CD1c-positive myeloid dendritic cell (primary cell): ENCODE results near the gene DMP1.

ENCODE experiments used
- DNase-seq: peaks from one replicate; pipeline ENCODE4 v3.0.0-alpha.2; 2016; ENCODE audit errors: extremely low spot score

The DMP1 gene

GRCh38 chr4:87649980-87650379 is at the start of gene DMP1:
DMP1 (plus strand) TSS chr4:87650280; CDS start chr4:87656493, 6,213 bp downstream.
- no peak for DNase-seq

- peak; percentile 38 for DNase-seq
Measured at GRCh38 chr4:87601361-87601760, 48.7 kb upstream of the DMP1 start.

DNA sequence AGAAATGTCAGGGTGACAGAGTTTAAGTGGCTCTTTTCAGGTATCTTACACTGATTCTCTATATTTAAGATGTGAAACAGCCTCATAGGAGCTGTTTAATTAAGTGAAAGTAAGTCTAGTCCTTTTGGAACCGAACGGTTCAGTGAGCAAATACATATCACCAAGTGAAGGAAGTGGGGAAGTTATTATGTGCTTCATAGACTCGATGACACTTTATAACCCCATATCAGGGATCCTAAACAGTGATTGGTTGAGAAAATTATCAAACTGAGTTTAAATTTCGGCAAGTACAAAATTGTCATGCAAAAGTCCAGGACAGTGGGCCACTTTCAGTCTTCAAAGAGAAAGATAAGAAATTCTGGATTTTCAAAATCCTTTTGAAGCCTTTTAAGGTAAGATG is 41.9 kb upstream of the DMP1 start, which contains the start of gene DSPP:
DSPP (plus strand) TSS at position 301 of the 400 bp plus-strand sequence. CDS start 2,380 bp downstream, outside the sequence.
- DNase-seq, result no peak

GRCh38 chr4:87614292-87614890 is 35.7 kb upstream of the DMP1 start:
- no peak for DNase-seq

- DNase-seq, result no peak
Measured at GRCh38 chr4:87616268-87616667, 33.8 kb upstream of the DMP1 start.

DNA sequence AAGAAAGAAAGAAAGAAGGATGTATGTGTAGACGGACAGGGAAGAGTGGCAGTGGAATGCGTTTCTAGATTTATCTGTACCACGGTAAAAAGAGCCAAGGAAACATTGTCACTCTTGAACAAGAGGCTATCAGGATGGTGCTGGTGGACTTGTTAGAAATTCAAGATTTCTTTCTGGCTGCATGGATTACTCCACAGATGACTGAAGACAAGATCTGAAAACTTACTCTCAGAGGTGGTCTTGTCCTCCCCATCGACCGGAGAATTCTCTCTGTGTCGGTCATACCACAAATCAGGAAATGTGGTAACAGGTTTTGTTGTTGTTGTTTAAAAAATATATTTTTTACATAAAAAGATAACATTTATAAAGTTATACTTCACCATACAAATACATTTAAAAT is 30.0 kb upstream of the DMP1 start:
- no peak for DNase-seq

DNA sequence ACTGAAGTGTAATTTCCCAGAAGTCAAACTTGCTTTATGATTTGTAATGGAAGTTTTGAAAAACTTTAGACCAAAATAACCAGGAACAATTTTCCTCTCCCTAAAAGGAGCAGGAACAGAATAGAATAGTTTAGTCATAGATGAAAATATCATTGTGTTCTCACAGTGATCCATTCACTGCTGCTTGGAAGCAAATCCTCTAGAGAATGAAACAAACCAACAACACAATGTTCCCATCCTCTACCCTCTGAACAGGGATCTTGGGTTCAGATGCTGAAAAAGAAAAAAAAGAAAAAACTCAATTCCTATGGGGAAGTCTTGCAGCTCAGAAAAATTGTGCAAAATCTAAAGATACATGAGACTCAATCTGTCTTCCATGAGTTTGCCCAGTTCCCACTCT is 29.6 kb upstream of the DMP1 start:
- no peak for DNase-seq

DNA sequence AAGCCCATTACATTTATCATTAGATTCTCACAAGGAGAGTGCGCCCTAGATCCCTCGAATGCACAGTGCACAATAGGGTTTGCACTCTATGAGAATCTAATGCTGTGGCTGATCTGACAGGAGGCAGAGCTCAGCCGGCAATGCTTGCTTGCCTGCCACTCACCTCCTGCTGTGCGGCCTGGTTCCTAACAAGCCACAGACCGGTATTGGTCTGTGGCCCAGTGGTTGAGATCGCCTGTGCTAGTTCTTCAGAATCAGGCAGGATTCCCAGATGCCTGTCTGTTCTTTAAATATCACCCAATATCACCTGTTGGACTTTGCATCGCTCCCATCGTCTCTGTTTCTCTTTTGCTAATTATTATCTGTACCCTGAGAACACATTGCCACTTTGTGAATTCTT is 27.8 kb upstream of the DMP1 start:
- DNase-seq, result no peak

DNA sequence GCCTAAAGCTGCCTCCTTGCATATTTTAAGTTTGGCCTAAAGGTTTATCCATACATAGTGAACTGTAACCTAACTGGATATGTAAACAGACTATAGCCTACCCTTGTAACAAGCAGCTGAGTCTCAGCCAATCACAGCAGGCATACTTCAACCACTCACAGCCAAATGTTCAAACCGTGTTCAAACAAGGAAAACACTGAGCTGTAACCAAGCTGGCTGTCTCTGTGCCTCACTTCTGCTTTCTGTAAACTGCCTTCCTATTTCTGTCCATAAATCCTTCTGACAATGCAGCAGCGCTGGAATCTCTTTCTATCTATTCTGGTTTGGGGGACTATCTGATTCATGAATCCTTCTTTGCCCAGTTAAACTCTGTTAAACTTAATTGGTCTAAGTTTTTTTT is 25.4 kb upstream of the DMP1 start:
- DNase-seq, result no peak

GRCh38 chr4:87631668-87632067 is 18.4 kb upstream of the DMP1 start:
- no peak for DNase-seq

GRCh38 chr4:87632469-87632868 is 17.6 kb upstream of the DMP1 start:
- no peak for DNase-seq

DNA sequence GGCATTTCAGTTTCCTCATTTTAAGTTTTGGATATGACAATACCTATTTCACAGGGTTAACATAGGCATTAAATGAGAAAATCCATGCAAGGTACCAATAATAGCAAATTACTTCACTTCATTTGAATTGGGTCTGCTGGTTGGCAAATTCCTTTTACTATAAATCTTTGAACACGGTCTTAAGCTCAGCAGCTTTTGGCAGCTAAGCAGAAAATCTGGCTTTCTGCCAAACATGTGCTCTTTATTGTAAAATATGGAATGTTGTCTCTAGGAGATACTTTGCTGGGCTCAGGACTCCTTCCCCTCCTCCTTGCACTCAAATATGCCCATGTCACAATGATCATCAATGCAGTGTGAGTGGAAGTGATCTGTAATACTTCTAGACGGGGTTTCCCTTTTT is 16.8 kb upstream of the DMP1 start:
- DNase-seq, result no peak

- no peak for DNase-seq
Measured at GRCh38 chr4:87644286-87644685, 5.8 kb upstream of the DMP1 start.

GRCh38 chr4:87650938-87651337 is 858 bp downstream of the DMP1 start:
- no peak for DNase-seq

- no peak for DNase-seq
Measured at GRCh38 chr4:87651941-87652340, 1.9 kb downstream of the DMP1 start.

DNA sequence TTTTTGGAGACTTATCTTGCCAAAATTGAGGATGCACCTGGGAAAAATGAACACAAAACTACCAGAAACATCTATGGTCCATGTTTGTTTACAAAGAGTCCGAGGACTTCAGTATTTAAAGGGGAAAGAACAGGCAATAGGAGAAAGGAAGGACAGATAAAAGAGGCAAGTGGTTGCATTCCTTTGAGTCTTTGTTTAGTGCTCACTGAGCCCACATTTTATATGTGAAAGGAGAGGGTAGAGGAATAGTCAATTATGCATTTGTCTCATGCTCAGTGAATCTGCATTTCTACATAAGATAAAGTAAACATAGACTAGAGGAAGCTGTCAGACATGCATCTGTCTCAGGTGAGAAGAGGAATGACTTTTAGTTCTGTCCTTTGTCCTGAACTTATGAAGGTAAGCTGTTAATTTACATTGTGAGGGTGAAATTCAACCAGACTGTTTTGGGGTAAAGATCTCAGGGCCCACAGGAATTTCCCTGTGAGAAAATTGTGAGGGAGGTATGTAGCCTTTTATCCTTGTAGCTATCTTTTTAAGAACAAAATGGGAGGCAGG is 4.5 kb downstream of the DMP1 start:
- no peak for DNase-seq

DNA sequence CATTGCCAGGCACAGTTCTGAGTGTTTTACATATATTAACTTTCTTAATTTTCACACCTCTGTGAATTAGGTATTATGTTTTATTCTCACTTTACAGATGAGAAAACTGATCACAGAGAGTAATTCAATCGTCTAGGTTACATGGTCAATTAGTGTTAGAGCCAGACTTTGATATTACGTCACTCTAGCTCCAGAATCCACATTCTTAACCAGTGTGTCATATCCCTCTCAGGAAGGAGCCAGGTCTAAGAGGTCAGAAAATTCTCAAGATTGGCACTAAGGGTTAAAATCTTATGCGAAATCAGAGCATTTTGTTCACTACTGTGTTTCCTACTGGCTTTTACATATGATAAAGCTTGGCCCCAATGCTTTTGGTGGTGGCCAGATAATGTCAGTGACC is 7.4 kb downstream of the DMP1 start:
- DNase-seq, result no peak

- DNase-seq, result no peak
Measured at GRCh38 chr4:87659247-87659931, 9.3 kb downstream of the DMP1 start.

DNA sequence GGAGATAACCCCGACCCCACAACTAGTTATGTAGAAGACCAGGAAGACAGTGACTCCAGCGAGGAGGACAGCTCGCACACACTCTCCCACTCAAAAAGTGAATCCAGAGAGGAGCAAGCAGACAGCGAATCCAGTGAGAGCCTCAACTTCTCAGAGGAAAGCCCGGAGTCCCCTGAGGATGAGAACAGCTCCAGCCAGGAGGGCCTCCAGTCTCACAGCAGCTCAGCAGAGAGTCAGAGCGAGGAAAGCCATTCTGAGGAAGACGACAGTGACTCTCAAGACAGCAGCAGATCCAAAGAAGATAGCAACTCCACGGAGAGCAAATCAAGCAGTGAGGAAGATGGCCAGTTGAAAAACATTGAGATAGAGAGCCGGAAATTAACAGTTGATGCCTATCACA is 12.8 kb downstream of the DMP1 start:
- no peak for DNase-seq

- no peak for DNase-seq
Measured at GRCh38 chr4:87669373-87669772, 19.3 kb downstream of the DMP1 start.

- DNase-seq, result no peak
Measured at GRCh38 chr4:87677731-87678130, 27.7 kb downstream of the DMP1 start.

DNA sequence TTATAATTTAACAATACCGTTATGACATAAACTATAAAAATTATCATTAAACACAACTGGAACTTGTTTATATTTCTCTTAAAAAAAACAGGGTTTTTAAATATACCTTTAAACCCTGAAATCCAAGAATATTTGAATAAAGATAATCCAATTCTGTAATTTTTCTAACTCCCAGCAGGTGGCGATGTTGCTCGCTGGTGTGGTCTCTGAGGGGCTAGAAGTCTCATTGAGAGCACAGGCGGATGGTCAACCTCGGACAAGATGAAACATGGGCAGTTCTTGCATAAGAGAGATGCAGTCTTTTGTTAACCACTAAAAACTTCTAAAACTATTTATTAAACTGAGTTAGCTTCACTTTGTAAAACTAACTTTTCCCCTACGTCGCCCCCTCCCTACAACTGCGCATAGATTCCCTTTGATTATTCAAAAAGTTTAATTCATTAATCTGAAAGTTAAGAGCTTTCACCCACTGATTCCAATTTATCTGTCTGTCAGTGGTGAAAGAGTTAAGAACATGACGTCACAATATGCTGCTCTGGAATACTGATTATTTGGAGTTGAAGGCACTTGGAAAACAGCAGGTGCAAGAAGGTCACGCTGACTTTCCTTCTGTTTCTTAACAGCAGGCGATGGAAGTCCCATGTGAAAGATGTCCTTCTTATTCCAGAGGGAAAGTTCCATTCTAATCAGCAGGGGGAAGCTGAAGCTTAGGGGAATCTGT is 29.5 kb downstream of the DMP1 start:
- peak; percentile 65 for DNase-seq

DNA sequence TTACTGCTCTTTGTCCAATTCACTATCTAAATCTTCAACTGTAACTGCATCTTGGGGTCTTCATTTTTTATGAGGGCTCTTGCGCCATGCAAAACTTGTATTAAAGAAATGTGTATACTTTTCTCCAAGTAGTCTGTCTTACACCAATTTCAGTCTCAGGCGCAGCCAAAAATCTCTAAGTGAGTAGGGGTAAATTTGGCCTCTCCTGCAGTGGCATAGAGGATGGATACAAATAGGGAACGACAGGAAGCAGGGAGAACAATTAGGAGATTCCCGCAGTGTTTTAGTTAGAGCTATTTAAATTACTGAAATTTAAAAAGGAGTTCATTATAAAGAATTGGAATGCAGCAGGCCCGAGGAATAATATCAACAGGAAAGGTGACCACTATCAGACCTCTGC is 30.2 kb downstream of the DMP1 start:
- DNase-seq, result no peak
